Mesenchymal stem cell (in vitro differentiated cells and primary cell): ENCODE results near the gene KLK13.

ENCODE experiments used
- DNase-seq: peaks from one replicate; pipeline ENCODE4 v3.0.0-alpha.2; 2013
- H2AFZ ChIP-seq: one replicate; pipeline ENCODE4 v1.6.1; 2013; ENCODE audit warnings: low read depth, mild to moderate bottlenecking, control low read depth, inconsistent platforms, low read length, moderate library complexity
- H2AK5ac ChIP-seq: 2 replicates; pipeline ENCODE4 v1.6.1; 2013; ENCODE audit warnings: low read length, moderate library complexity, mild to moderate bottlenecking, inconsistent platforms; ENCODE audit not compliant: severe bottlenecking
- H2BK120ac ChIP-seq: one replicate; pipeline ENCODE4 v1.6.1; 2013; ENCODE audit warnings: low read depth, mild to moderate bottlenecking, inconsistent platforms, low read length, moderate library complexity
- H2BK12ac ChIP-seq, 2 experiments: one replicate each; pipeline ENCODE4 v1.6.1; 2013; ENCODE audit warnings: inconsistent platforms in 2 of 2, low read length in 2 of 2, mild to moderate bottlenecking in 2 of 2, moderate library complexity in 2 of 2, control low read depth in 1 of 2
- H2BK15ac ChIP-seq: one replicate; pipeline ENCODE4 v1.6.1; 2013; ENCODE audit warnings: mild to moderate bottlenecking, low read depth, inconsistent platforms; ENCODE audit not compliant: poor library complexity, severe bottlenecking
- H2BK5ac ChIP-seq: 2 replicates; pipeline ENCODE4 v1.6.1; 2013; ENCODE audit warnings: low read depth, mild to moderate bottlenecking, low read length, control low read depth, inconsistent platforms; ENCODE audit not compliant: poor library complexity, severe bottlenecking
- H3K14ac ChIP-seq, 2 experiments: one replicate each; pipeline ENCODE4 v1.6.1; 2013; ENCODE audit warnings: inconsistent platforms in 2 of 2, low read length in 2 of 2, control low read depth in 1 of 2, mild to moderate bottlenecking in 1 of 2, moderate library complexity in 1 of 2
- H3K18ac ChIP-seq, 2 experiments: one replicate each; pipeline ENCODE4 v1.6.1; 2013; ENCODE audit warnings: inconsistent platforms in 2 of 2, low read length in 2 of 2, control low read depth in 1 of 2, low read depth in 1 of 2, mild to moderate bottlenecking in 1 of 2
- H3K23ac ChIP-seq, 2 experiments: one replicate each; pipeline ENCODE4 v1.6.1; 2013; ENCODE audit warnings: inconsistent platforms in 2 of 2, low read length in 2 of 2, mild to moderate bottlenecking in 2 of 2, moderate library complexity in 2 of 2, control low read depth in 1 of 2
- H3K27ac ChIP-seq: 2 replicates; pipeline ENCODE4 v1.5.1; 2013; ENCODE audit warnings: mild to moderate bottlenecking, moderate library complexity, low read length, control low read depth, inconsistent platforms; ENCODE audit not compliant: poor library complexity, severe bottlenecking
- H3K27me3 ChIP-seq, 2 experiments: 2 replicates each; pipeline versions ENCODE4 v1.6.1 to v1.7.0; 2013; ENCODE audit warnings: low read length in 2 of 2, mild to moderate bottlenecking in 2 of 2, moderate library complexity in 2 of 2, control low read depth in 1 of 2, inconsistent platforms in 1 of 2; ENCODE audit not compliant: control insufficient read depth in 1 of 2, insufficient read depth in 1 of 2
- H3K36me3 ChIP-seq, 2 experiments: 2 replicates each; pipeline versions ENCODE4 v1.6.1 to v1.7.0; 2013; ENCODE audit warnings: low read length in 2 of 2, control low read depth in 1 of 2, inconsistent platforms in 1 of 2, low read depth in 1 of 2, mild to moderate bottlenecking in 1 of 2; ENCODE audit not compliant: insufficient read depth in 2 of 2, control insufficient read depth in 1 of 2
- H3K4ac ChIP-seq, 2 experiments: one replicate each; pipeline ENCODE4 v1.6.1; 2013; ENCODE audit warnings: inconsistent platforms in 2 of 2, low read length in 2 of 2, mild to moderate bottlenecking in 2 of 2, moderate library complexity in 2 of 2, control low read depth in 1 of 2, low read depth in 1 of 2
- H3K4me1 ChIP-seq: 2 replicates; pipeline ENCODE4 v1.6.1; 2013; ENCODE audit warnings: low read depth, low read length, control low read depth; ENCODE audit not compliant: control insufficient read depth, insufficient read depth
- H3K4me2 ChIP-seq: 2 replicates; pipeline ENCODE4 v1.6.1; 2013; ENCODE audit warnings: low read length, mild to moderate bottlenecking, inconsistent platforms; ENCODE audit not compliant: poor library complexity, severe bottlenecking
- H3K4me3 ChIP-seq, 2 experiments: 2 replicates each; pipeline versions ENCODE4 v1.5.1 to v1.7.0; 2013; ENCODE audit warnings: low read length in 2 of 2, mild to moderate bottlenecking in 2 of 2, control low read depth in 1 of 2, low read depth in 1 of 2; ENCODE audit not compliant: insufficient read depth in 1 of 2
- H3K79me1 ChIP-seq: replicated peaks from 2 replicates; pipeline ENCODE4 v1.6.1; 2013; ENCODE audit warnings: mild to moderate bottlenecking, control low read depth, low read length, inconsistent platforms; ENCODE audit not compliant: poor library complexity, severe bottlenecking
- H3K9ac ChIP-seq: 2 replicates; pipeline ENCODE4 v1.7.0; 2013; ENCODE audit warnings: mild to moderate bottlenecking, low read length, moderate library complexity
- H3K9me3 ChIP-seq: 2 replicates; pipeline ENCODE4 v1.7.0; 2013; ENCODE audit warnings: mild to moderate bottlenecking, low read length; ENCODE audit not compliant: control insufficient read depth
- H4K8ac ChIP-seq: one replicate; pipeline ENCODE4 v1.6.1; 2013; ENCODE audit warnings: inconsistent platforms, mild to moderate bottlenecking, low read length, moderate library complexity
- H4K91ac ChIP-seq: one replicate; pipeline ENCODE4 v1.6.1; 2013; ENCODE audit warnings: mild to moderate bottlenecking, low read length, inconsistent platforms
- WGBS: methylation state at CpG from one replicate; pipeline ENCODE4 v1.1.7; 2013; ENCODE audit warnings: mixed read lengths; 5-methylcytosine and 5-hydroxymethylcytosine counted together

The KLK13 gene

DNA sequence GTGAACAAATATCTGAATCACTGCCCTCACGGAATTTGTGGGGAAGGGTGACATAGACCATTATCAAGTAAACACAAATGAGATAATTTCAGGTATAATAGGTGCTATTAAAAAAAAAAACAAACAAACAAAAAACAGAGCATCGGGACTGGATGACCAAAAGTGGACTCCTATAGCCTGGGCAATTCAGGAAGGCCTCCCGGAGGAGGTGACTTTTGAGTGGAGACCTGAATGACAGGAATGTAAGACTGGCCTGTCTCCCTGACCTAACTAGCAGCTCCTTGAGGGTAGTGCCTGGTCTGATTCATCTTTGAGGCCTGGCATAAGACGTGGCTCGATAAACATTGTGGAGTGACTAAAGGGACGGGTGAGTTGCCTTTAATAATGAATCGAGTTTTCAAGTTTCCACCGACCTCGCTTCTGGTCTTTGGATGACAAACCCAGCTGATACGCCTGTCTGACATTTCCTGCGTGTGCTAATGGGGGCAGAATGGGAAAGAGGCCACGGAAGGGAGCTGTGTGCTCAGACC, 52.2 kb downstream of the KLK13 start:
- Histone ChIP-seq H2BK12ac (no peak overlapping the region), H2BK15ac (no peak overlapping the region), H3K4me1 (peaks cover 7% of the 10 kb centered on the region), H3K14ac (no peak overlapping the region), H3K27me3 (peaks cover 13 to 66% of the 10 kb centered on the region in 2 experiments), H2BK5ac (no peak overlapping the region), H4K91ac (no peak overlapping the region), H3K27ac (no peak overlapping the region), H3K36me3 (peaks cover 0 to 4% of the 10 kb centered on the region in 2 experiments), H2BK120ac (no peak overlapping the region), H3K9ac (no peak overlapping the region), H3K23ac (no peak overlapping the region), H4K8ac (no peak overlapping the region), H2AFZ (no peak overlapping the region), H3K4me3 (no peak overlapping the region), H3K79me1 (no peaks in the 10 kb centered on the region), H2AK5ac (no peak overlapping the region), H3K9me3 (no peaks in the 10 kb centered on the region), H3K4ac (no peak overlapping the region), H3K4me2 (no peak overlapping the region), H3K18ac (no peak overlapping the region)
- no peak for DNase-seq
- WGBS = 75% methylated on average over 11 of the region's 12 CpGs

GRCh38 chr19:51010066-51010795, 54.7 kb downstream of the KLK13 start:
- Histone ChIP-seq H3K4me2 (no peak overlapping the region), H3K27me3 (peaks cover 0 to 59% of the 10 kb centered on the region in 2 experiments), H2BK120ac (no peak overlapping the region), H3K4me1 (no peaks in the 10 kb centered on the region), H2AFZ (no peak overlapping the region), H4K91ac (no peak overlapping the region), H2BK15ac (no peak overlapping the region), H3K9me3 (no peaks in the 10 kb centered on the region), H3K23ac (no peak overlapping the region), H3K9ac (no peak overlapping the region), H3K27ac (no peak overlapping the region), H3K4me3 (no peak overlapping the region), H3K14ac (no peak overlapping the region), H3K4ac (no peak overlapping the region), H3K18ac (no peak overlapping the region), H3K79me1 (no peaks in the 10 kb centered on the region), H3K36me3 (no peaks in the 10 kb centered on the region), H2BK5ac (no peak overlapping the region), H2AK5ac (no peak overlapping the region), H4K8ac (no peak overlapping the region), H2BK12ac (no peak overlapping the region)
- DNase-seq = no peak
- 51% methylated on average over 4 of the region's 4 CpGs for whole genome bisulfite sequencing

GRCh38 chr19:51009061-51009891, 55.6 kb downstream of the KLK13 start:
- Histone ChIP-seq H2BK120ac (no peak overlapping the region), H3K27me3 (peaks cover 0 to 55% of the 10 kb centered on the region in 2 experiments), H3K9ac (no peak overlapping the region), H2BK12ac (no peak overlapping the region), H3K23ac (no peak overlapping the region), H4K91ac (no peak overlapping the region), H3K4me2 (no peak overlapping the region), H2AK5ac (no peak overlapping the region), H4K8ac (no peak overlapping the region), H3K4me3 (no peak overlapping the region), H3K18ac (no peak overlapping the region), H2BK5ac (no peak overlapping the region), H2BK15ac (no peak overlapping the region), H3K27ac (no peak overlapping the region), H3K4ac (no peak overlapping the region), H3K79me1 (no peaks in the 10 kb centered on the region), H3K4me1 (no peaks in the 10 kb centered on the region), H3K36me3 (no peaks in the 10 kb centered on the region), H3K14ac (no peak overlapping the region), H2AFZ (no peak overlapping the region), H3K9me3 (no peaks in the 10 kb centered on the region)
- no peak for DNase-seq
- WGBS = 80% methylated on average over 19 of the region's 19 CpGs

GRCh38 chr19:51007488-51007887, 57.4 kb downstream of the KLK13 start:
- no peak overlapping the region for H3K18ac ChIP-seq
- no peak overlapping the region for H3K4me2 ChIP-seq
- peak overlapping the region; percentile 47 for H4K91ac ChIP-seq
- no peak overlapping the region for H3K4ac ChIP-seq
- H2BK5ac ChIP-seq = no peak overlapping the region
- no peak overlapping the region for H2BK120ac ChIP-seq
- no peak overlapping the region for H2AK5ac ChIP-seq
- H3K4me3 ChIP-seq = no peak overlapping the region
- no peaks in the 10 kb centered on the region for H3K79me1 ChIP-seq
- no peak overlapping the region for H3K14ac ChIP-seq
- peaks cover 0 to 47% of the 10 kb centered on the region in 2 experiments for H3K27me3 ChIP-seq
- H3K36me3 ChIP-seq = no peaks in the 10 kb centered on the region
- H2BK15ac ChIP-seq = no peak overlapping the region
- H4K8ac ChIP-seq = no peak overlapping the region
- no peak for DNase-seq
- no peak overlapping the region for H3K23ac ChIP-seq
- H2BK12ac ChIP-seq = no peak overlapping the region
- no peak overlapping the region for H3K9ac ChIP-seq
- H3K9me3 ChIP-seq = no peaks in the 10 kb centered on the region
- H3K4me1 ChIP-seq = no peaks in the 10 kb centered on the region
- H2AFZ ChIP-seq = no peak overlapping the region
- H3K27ac ChIP-seq = no peak overlapping the region
- 100% methylated on average over 1 of the region's 3 CpGs for WGBS
